ENCODE measurements around the gene LARGE1. TPM values are rescaled to one million over a fixed set of nuclear protein-coding genes. Genes with fewer than 3 reads are reported as not detected.

Gene LARGE1
- total and polyA plus RNA-seq, 9 of the 15 experiments (the other 6 are each of a cell fraction or from before 2014, with no cell fraction given): 0.01 to 0.66 (median 0.14) TPM; not detected in 2

DNA sequence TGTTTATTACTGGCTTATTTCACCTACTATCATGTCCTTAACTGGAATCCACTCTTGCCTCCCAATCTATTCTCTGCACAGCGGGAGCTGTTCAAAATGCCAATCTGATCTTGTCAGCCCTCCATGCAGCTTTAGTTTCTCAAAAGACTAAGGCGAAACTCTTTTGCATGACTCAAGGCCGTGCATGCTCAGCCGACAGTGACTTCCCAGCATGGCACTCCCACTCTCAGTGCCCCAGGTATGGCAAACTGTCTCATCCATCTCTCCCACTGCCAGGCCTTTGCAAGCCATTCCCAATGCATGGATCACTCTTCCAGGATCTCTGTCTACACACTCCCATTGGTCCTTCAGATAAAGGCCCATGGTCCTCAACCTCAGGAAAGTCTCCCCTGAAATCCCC lies 245.9 kb downstream of the LARGE1 start (continued):
- TF ChIP-seq PHF20 (IDR thresholded peaks at IDR 0.05; ENCODE audit: partially characterized antibody) (no peak), YY1 (IDR thresholded peaks at IDR 0.05; ENCODE audit: borderline replicate concordance in 1 of 3, control insufficient read depth in 1 of 3, extremely low read depth in 1 of 3, insufficient read depth in 3 of 3, insufficient read length in 1 of 3, insufficient replicate concordance in 2 of 3, low read depth in 1 of 3, low read length in 2 of 3) (no peak)
- TF ChIP-seq, protein P1, sequence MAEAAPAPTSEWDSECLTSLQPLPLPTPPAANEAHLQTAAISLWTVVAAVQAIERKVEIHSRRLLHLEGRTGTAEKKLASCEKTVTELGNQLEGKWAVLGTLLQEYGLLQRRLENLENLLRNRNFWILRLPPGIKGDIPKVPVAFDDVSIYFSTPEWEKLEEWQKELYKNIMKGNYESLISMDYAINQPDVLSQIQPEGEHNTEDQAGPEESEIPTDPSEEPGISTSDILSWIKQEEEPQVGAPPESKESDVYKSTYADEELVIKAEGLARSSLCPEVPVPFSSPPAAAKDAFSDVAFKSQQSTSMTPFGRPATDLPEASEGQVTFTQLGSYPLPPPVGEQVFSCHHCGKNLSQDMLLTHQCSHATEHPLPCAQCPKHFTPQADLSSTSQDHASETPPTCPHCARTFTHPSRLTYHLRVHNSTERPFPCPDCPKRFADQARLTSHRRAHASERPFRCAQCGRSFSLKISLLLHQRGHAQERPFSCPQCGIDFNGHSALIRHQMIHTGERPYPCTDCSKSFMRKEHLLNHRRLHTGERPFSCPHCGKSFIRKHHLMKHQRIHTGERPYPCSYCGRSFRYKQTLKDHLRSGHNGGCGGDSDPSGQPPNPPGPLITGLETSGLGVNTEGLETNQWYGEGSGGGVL (CRISPR knock-in tag; IDR thresholded peaks at IDR 0.05): no peak

GRCh38 chr22:33669746-33670145 lies 250.5 kb downstream of the LARGE1 start:
- H4K20me1 ChIP-seq (replicated peaks; ENCODE audit: control insufficient read depth, insufficient read depth, low read length): no peaks in the 10 kb centered on the region
- ATAC-seq (no peak), FAIRE-seq (no peak), DNase-seq (ENCODE audit: extremely low read depth in 1 of 4, low spot score in 3 of 4) (no peak)
- BruUV-seq (replicated peaks): no TSS peak
- H3K9me3 ChIP-seq (replicated peaks; ENCODE audit: control insufficient read depth, insufficient read depth, low read depth, low read length): no peaks in the 10 kb centered on the region
- H3K9me1 ChIP-seq (ENCODE audit: control insufficient read depth, insufficient read depth, low read length): no peaks in the 10 kb centered on the region
- H3K27me3 ChIP-seq (ENCODE audit: control insufficient read depth in 2 of 2, insufficient read depth in 2 of 2, low read length in 2 of 2): no peaks in the 10 kb centered on the region
- ChIA-PET POLR2A (no interaction called here), CTCF (ENCODE audit: low intra/inter-chr PET ratio) (no interaction called here)
- in situ Hi-C loops (cut with MboI) (no loop called here), intact Hi-C loops (cut with micrococcal nuclease) (no loop called here)
- H3K9ac ChIP-seq (ENCODE audit: insufficient read depth in 1 of 2, low read depth in 2 of 2, low read length in 2 of 2): no peak overlapping the region
- no peak overlapping the region for H2AFZ ChIP-seq (ENCODE audit: low read depth, low read length)
- WGBS (ENCODE audit: insufficient coverage, low coverage, missing lambda C conversion rate): 0% methylated on average over 2 of the region's 2 CpGs
- H3K36me3 ChIP-seq (ENCODE audit: control insufficient read depth, insufficient read depth, low read length): no peaks in the 10 kb centered on the region
- H3K79me2 ChIP-seq (ENCODE audit: control insufficient read depth, insufficient read depth, low read length): no peaks in the 10 kb centered on the region
- no peak overlapping the region for H3K4me3 ChIP-seq
- H3K4me1 ChIP-seq (replicated peaks in 1 of 2; ENCODE audit: control insufficient read depth in 2 of 2, insufficient read depth in 2 of 2, low read length in 2 of 2): no peaks in the 10 kb centered on the region
- no peak overlapping the region for H3K27ac ChIP-seq (ENCODE audit: extremely low read depth, low read depth, low read length)
- no peak overlapping the region for H3K4me2 ChIP-seq (ENCODE audit: insufficient read depth, low read length)
- TF ChIP-seq SP2 (IDR thresholded peaks at IDR 0.05; ENCODE audit: extremely low read depth, low read depth, low read length, poor library complexity, severe bottlenecking) (no peak), E2F4 (CRISPR knock-in tag; IDR thresholded peaks at IDR 0.05; ENCODE audit: low read depth) (no peak), STAG1 (CRISPR knock-in tag; IDR thresholded peaks at IDR 0.05; ENCODE audit: borderline replicate concordance) (no peak), TARDBP (IDR thresholded peaks at IDR 0.05) (no peak), ZNF79 (CRISPR knock-in tag; IDR thresholded peaks at IDR 0.05; ENCODE audit: low read depth) (no peak), SMAD3 (CRISPR knock-in tag; conservative IDR thresholded peaks at IDR 0.05) (no peak)
- TF ChIP-seq, protein P2, sequence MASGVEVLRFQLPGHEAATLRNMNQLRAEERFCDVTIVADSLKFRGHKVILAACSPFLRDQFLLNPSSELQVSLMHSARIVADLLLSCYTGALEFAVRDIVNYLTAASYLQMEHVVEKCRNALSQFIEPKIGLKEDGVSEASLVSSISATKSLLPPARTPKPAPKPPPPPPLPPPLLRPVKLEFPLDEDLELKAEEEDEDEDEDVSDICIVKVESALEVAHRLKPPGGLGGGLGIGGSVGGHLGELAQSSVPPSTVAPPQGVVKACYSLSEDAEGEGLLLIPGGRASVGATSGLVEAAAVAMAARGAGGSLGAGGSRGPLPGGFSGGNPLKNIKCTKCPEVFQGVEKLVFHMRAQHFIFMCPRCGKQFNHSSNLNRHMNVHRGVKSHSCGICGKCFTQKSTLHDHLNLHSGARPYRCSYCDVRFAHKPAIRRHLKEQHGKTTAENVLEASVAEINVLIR (CRISPR knock-in tag; IDR thresholded peaks at IDR 0.05): no peak
- TF ChIP-seq, protein P3, sequence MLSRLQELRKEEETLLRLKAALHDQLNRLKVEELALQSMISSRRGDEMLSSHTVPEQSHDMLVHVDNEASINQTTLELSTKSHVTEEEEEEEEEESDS (CRISPR knock-in tag; IDR thresholded peaks at IDR 0.05): no peak
- TF ChIP-seq, protein P4, sequence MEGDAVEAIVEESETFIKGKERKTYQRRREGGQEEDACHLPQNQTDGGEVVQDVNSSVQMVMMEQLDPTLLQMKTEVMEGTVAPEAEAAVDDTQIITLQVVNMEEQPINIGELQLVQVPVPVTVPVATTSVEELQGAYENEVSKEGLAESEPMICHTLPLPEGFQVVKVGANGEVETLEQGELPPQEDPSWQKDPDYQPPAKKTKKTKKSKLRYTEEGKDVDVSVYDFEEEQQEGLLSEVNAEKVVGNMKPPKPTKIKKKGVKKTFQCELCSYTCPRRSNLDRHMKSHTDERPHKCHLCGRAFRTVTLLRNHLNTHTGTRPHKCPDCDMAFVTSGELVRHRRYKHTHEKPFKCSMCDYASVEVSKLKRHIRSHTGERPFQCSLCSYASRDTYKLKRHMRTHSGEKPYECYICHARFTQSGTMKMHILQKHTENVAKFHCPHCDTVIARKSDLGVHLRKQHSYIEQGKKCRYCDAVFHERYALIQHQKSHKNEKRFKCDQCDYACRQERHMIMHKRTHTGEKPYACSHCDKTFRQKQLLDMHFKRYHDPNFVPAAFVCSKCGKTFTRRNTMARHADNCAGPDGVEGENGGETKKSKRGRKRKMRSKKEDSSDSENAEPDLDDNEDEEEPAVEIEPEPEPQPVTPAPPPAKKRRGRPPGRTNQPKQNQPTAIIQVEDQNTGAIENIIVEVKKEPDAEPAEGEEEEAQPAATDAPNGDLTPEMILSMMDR (IDR thresholded peaks at IDR 0.05 in 2 of 3, conservative IDR thresholded peaks at IDR 0.05 in 1 of 3; ENCODE audit: insufficient read depth in 2 of 3, low read depth in 1 of 3, low read length in 3 of 3): no peak

Measured in K562 (cell line).